ENCODE data around the gene CCL16. TPM values are rescaled to one million over a fixed set of nuclear protein-coding genes. Genes with fewer than 3 reads are reported as not detected.
A peak's percentile ranks its signal among the peaks of the same experiment; 100 is the strongest.

The CCL16 gene
- total RNA-seq, 4 donors from 2014 or later: 0.81 TPM; not detected in 3

DNA sequence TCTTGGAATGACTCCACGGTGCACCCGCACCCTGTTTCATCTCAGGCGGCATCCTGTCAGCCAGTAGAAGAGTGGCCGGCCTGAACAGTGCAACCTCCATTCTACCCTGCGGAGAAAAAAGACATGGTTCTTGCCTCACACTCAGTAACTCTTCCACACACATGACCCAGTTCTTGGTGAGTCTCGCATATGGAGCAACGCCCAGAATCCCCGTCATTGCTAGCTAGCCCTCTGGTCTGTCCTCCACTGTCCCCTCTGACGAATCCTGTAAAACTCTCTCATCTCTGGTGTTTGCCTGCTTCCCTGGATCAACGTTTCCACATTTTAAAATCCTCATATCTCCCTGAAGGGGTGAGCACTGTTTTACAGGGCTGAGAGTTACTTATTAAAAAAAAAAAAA is 46.5 kb downstream of the CCL16 start:
- TF ChIP-seq CTCF (IDR thresholded peaks at IDR 0.05) (no peak), POLR2A (IDR thresholded peaks at IDR 0.05) (no peak)
- H3K4me1 ChIP-seq: peaks cover 11 to 12% of the 10 kb centered on the region in 2 donors
- H3K27ac ChIP-seq: no peak overlapping the region
- no peaks in the 10 kb centered on the region for H3K9me3 ChIP-seq
- intact Hi-C loops (cut with DNase I): no loop called here
- no peaks in the 10 kb centered on the region for H3K36me3 ChIP-seq
- WGBS, 2 donors: 82 to 85% methylated on average over 10 of the region's 10 CpGs
- no peak overlapping the region for H3K4me3 ChIP-seq (replicated peaks in 1 of 3)
- DNase-seq: no peak
- no peaks in the 10 kb centered on the region for H3K27me3 ChIP-seq

DNA sequence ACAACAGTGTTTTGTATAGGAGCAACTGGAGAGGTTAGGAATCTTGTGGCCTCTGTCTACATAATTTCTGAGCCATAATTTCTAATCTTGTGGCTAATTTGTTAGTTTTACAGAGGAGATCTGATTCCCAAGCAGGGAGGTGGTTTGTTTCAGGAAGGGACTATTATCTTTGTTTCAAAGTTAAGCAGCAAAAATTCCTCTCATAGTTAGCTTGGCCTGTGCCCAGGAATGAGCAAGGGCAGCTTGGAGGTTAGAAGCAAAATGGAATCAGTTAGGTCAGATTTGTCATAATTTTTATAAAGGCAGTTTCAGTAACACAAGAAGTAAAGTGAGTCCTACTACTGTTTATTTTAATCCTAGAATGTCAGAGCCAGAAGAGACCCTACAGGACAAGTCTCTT is 48.7 kb downstream of the CCL16 start:
- peaks cover 11 to 13% of the 10 kb centered on the region in 2 donors for H3K4me1 ChIP-seq
- no peaks in the 10 kb centered on the region for H3K36me3 ChIP-seq
- H3K9me3 ChIP-seq: no peaks in the 10 kb centered on the region
- H3K27ac ChIP-seq: no peak overlapping the region
- no peak for DNase-seq
- TF ChIP-seq POLR2A (IDR thresholded peaks at IDR 0.05): no peak
- TF ChIP-seq CTCF (IDR thresholded peaks at IDR 0.05): no peak
- intact Hi-C loops (cut with DNase I): no loop called here
- H3K27me3 ChIP-seq: no peaks in the 10 kb centered on the region
- H3K4me3 ChIP-seq (replicated peaks in 1 of 3): no peak overlapping the region

GRCh38 chr17:35931794-35932425 is 49.4 kb downstream of the CCL16 start:
- Histone ChIP-seq H3K27ac (no peak overlapping the region), H3K9me3 (no peaks in the 10 kb centered on the region), H3K4me1 (peaks cover 11 to 13% of the 10 kb centered on the region in 2 donors), H3K4me3 (replicated peaks in 1 of 3) (no peak overlapping the region), H3K27me3 (no peaks in the 10 kb centered on the region), H3K36me3 (no peaks in the 10 kb centered on the region)
- 79 to 80% methylated on average over 6 of the region's 6 CpGs for WGBS, 2 donors
- TF ChIP-seq POLR2A (IDR thresholded peaks at IDR 0.05): no peak
- TF ChIP-seq CTCF (IDR thresholded peaks at IDR 0.05): no peak
- DNase-seq: no peak
- intact Hi-C loops (cut with DNase I): no loop called here

GRCh38 chr17:35930211-35931065 is 50.9 kb downstream of the CCL16 start, which contains the start of gene RDM1:
Gene RDM1, minus strand, starts transcription at chr17:35930773. Its CDS starts 46 bp downstream, at chr17:35930727.
- intact Hi-C loops (cut with DNase I): no loop called here
- no peak for TF ChIP-seq CTCF (IDR thresholded peaks at IDR 0.05)
- no peak for TF ChIP-seq POLR2A (IDR thresholded peaks at IDR 0.05)
- WGBS, 2 donors: 3 to 4% methylated on average over 30 to 32 of the region's 35 CpGs

DNA sequence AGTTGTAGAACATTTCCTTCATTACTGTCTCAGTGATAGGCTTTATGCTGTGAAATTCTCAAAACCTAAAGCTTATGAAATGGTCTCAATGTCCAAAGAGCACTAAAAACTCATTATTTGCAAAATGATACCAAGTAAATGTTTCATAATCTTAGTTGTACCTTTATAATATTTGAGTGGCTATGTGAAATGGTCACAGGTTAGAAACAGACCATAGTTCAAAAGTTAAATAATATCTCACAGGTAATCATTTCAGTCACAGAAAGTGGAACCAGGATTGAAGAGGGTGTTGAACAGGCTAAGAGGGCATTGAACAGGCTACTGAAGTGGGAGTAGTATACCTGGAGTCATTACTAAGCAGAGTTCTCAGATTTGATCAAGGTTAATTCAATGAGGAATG is 53.6 kb downstream of the CCL16 start:
- Histone ChIP-seq H3K27ac (no peak overlapping the region), H3K36me3 (no peaks in the 10 kb centered on the region), H3K4me1 (peaks cover 11 to 13% of the 10 kb centered on the region in 2 donors), H3K4me3 (replicated peaks in 1 of 3) (no peak overlapping the region), H3K9me3 (no peaks in the 10 kb centered on the region), H3K27me3 (no peaks in the 10 kb centered on the region)
- TF ChIP-seq CTCF (IDR thresholded peaks at IDR 0.05) (no peak), POLR2A (IDR thresholded peaks at IDR 0.05) (no peak)
- DNase-seq: no peak
- intact Hi-C loops (cut with DNase I): no loop called here

More at GRCh38 chr17:35930211-35931065, 50.9 kb downstream of the CCL16 start, which contains the start of gene RDM1:
- H3K27me3 ChIP-seq: no peaks in the 10 kb centered on the region
- no peaks in the 10 kb centered on the region for H3K9me3 ChIP-seq
- peak within 1 kb of the TSS in 1 of 3 donors; percentile 23 for H3K4me3 ChIP-seq (replicated peaks in 1 of 3)
- DNase-seq: peak; percentile 55 to 64
- H3K36me3 ChIP-seq: no peaks in the 10 kb centered on the region
- H3K4me1 ChIP-seq: peaks cover 11 to 13% of the 10 kb centered on the region in 2 donors
- no peak within 1 kb of the TSS for H3K27ac ChIP-seq
